ENCODE measurements around the gene SEMA4C. TPM values are rescaled to one million over a fixed set of nuclear protein-coding genes. Genes with fewer than 3 reads are reported as not detected.

The SEMA4C gene
- 34.3 and 37.1 TPM in 2 replicates for total RNA-seq (2014; rRNA removed; shearing (Covaris generic))

GRCh38 chr2:96869822-96870625 lies at the start of gene SEMA4C:
Gene SEMA4C, minus strand, starts transcription at chr2:96870080. Its CDS starts 2,194 bp downstream, at chr2:96867886.

GRCh38 chr2:96857667-96858372 lies 12.1 kb downstream of the SEMA4C start, which contains the start of gene ANKRD39:
Gene ANKRD39, minus strand, starts transcription at chr2:96858016. Its CDS starts 29 bp downstream, at chr2:96857987.

GRCh38 chr2:96843538-96844268 lies 26.2 kb downstream of the SEMA4C start, which contains the start of gene ANKRD23:
Gene ANKRD23, minus strand, starts transcription at chr2:96844021. Its CDS starts 29 bp downstream, at chr2:96843992.

GRCh38 chr2:96816127-96816835 lies 53.6 kb downstream of the SEMA4C start, which contains the start of gene CNNM3:
Gene CNNM3, plus strand, starts transcription at chr2:96816268. Its CDS starts 10 bp downstream, at chr2:96816278.

Other genes starting within 250 kb of the SEMA4C start
- gene KANSL3, start 231.8 kb downstream of the SEMA4C start, total RNA-seq (2014; rRNA removed; shearing (Covaris generic)) = 18.9 and 23.8 TPM in 2 replicates
- gene FER1L5, start 227.3 kb downstream of the SEMA4C start, total RNA-seq (2014; rRNA removed; shearing (Covaris generic)) = not detected in 2 replicates
- 5.9 and 10.6 TPM in 2 replicates for gene LMAN2L, start 130.0 kb downstream of the SEMA4C start, total RNA-seq (2014; rRNA removed; shearing (Covaris generic))
- 5.5 and 6.2 TPM in 2 replicates for gene CNNM4, start 109.2 kb downstream of the SEMA4C start, total RNA-seq (2014; rRNA removed; shearing (Covaris generic))
- 4.8 and 4.9 TPM in 2 replicates for gene CNNM3, start 53.8 kb downstream of the SEMA4C start, total RNA-seq (2014; rRNA removed; shearing (Covaris generic))
- 2.5 and 3.2 TPM in 2 replicates for gene ANKRD23, start 26.1 kb downstream of the SEMA4C start, total RNA-seq (2014; rRNA removed; shearing (Covaris generic))
- gene ANKRD39, start 12.1 kb downstream of the SEMA4C start, total RNA-seq (2014; rRNA removed; shearing (Covaris generic)) = 8.9 and 11.6 TPM in 2 replicates
- gene FAM178B, start 116.5 kb upstream of the SEMA4C start, total RNA-seq (2014; rRNA removed; shearing (Covaris generic)) = 3.2 and 3.6 TPM in 2 replicates
- 11.7 and 12.0 TPM in 2 replicates for gene FAHD2B, start 224.8 kb upstream of the SEMA4C start, total RNA-seq (2014; rRNA removed; shearing (Covaris generic))
- gene ANKRD36, start 243.1 kb upstream of the SEMA4C start, total RNA-seq (2014; rRNA removed; shearing (Covaris generic)) = 10.8 and 13.2 TPM in 2 replicates